ENCODE results near the gene GNAI2.

Gene GNAI2

GRCh38 chr3:50299929-50300680, 64.1 kb downstream of the GNAI2 start:
- DNase-seq, result no peak

- no peak for DNase-seq
Measured at GRCh38 chr3:50300681-50301254, 64.8 kb downstream of the GNAI2 start.

- DNase-seq, result no peak
Measured at GRCh38 chr3:50302095-50303012, 66.3 kb downstream of the GNAI2 start.

- no peak for DNase-seq
Measured at GRCh38 chr3:50303013-50303815, 67.2 kb downstream of the GNAI2 start, which contains the start of gene HYAL1. Gene HYAL1 (minus strand): TSS chr3:50303574. CDS start chr3:50302956, 618 bp downstream.

- no peak for DNase-seq
Measured at GRCh38 chr3:50304601-50305000, 68.6 kb downstream of the GNAI2 start.
